ENCODE measurements around the gene MAGEA1.
"Not testable (repeated sequence)": the region's sequence is repeated elsewhere in the genome, so short reads cannot be mapped to it uniquely, and the experiment has no call there.

- not testable (repeated sequence) for TF ChIP-seq CTCF, POLR2A, POLR2AphosphoS5, EP300 (IDR thresholded peaks at IDR 0.05)
Observed at GRCh38 chrX:153139074-153139473, 40.0 kb upstream of the MAGEA1 start.

Measured in suprapubic skin (tissue), 4 donors.